Left ventricle myocardium superior (tissue), 1 donor: ENCODE results near the gene IQGAP3. TPM values are rescaled to one million over a fixed set of nuclear protein-coding genes. Genes with fewer than 3 reads are reported as not detected.

Experiments used
- ATAC-seq: fragments of 200-7000 bp; cut with Tn5 transposase; one replicate; pipeline ENCODE4 v1.9.1; 2020; ENCODE audit warnings: mild to moderate bottlenecking, moderate library complexity
- DNase-seq: peaks from one replicate; pipeline ENCODE4 v3.0.0-alpha.2; 2020
- intact Hi-C: fragments of 100-400 bp; cut with micrococcal nuclease; formaldehyde crosslinking; loops from one replicate; pipeline ENCODE4 v1.11.0; 2022
- total RNA-seq: library from RNA; stranded (reverse); fragmentation: NEBNext Ultra II Directional; extraction: Animal tissue kit (Norgen Biotek cat#: 25700); gene quantifications from one replicate; pipeline ENCODE4 v1.2.1, GENCODE V29; 2021
- donor health status: DM: no; HTN: yes; CAD: no; lungs with severe emphysema.

Gene IQGAP3
- total RNA-seq, 1 donor from 2014 or later = 0.42 TPM

DNA sequence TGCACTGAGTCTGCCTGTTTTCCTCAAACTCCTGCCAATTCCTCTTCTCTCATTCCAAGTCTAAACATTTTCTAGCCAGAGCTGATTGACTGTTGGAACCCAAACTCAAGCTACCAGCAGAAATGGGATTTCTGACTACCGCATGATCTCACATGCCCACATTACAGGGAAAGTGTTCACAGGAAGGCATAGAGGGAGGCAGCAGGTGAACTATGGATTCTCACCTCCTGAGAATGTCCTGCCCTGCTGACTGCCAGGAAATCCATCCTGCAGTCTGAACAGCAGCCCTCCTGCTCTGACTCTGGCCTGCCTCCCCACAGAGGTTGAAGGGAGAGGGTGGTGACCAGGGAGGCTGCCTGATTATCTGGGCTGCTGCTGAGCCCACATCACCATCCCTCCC lies 22.5 kb downstream of the IQGAP3 start:
- no peak for ATAC-seq
- no peak for DNase-seq
- intact Hi-C loops = no loop called here

DNA sequence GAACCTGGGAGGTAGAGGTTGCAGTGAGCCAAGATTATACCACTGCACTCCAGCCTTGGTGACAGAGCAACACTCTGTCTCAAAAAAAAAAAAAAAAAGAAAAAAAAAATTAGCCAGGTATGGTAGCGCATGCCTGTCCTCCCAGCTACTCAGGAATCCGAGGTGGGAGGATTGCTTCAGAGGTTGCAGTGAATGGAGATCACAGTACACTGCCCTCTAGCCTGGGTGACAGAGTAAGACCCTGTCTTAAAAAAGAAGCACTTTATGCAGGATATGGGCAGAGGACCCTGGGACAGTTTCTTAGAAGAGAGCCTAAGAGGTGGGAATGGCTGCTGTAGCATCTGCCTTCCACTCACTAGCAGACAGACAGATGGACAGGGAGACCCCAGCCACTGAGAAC lies 23.0 kb downstream of the IQGAP3 start:
- intact Hi-C loops = no loop called here
- no peak for DNase-seq
- ATAC-seq = peak; percentile 15

DNA sequence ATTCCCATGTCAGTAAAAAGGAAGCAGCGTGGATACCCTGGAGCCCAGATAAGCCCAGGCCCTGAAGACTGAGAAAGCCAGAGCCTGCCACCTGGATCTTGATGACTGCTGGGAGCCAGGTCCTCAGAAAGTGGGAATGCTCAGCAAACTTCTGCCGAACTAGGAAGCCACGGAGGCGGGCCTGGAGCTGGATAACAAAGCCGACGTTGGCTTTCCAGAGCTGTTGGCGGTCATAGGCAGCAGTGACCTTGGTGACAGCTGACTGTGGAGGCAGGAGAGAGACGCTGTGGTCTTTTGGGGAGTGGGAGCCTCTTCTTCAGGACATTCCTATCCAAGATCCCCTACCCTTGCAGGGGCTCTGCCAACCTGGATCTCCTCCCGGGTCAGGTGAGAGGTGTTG lies 24.4 kb downstream of the IQGAP3 start:
- intact Hi-C loops = no loop called here
- ATAC-seq (no peak), DNase-seq (no peak)

DNA sequence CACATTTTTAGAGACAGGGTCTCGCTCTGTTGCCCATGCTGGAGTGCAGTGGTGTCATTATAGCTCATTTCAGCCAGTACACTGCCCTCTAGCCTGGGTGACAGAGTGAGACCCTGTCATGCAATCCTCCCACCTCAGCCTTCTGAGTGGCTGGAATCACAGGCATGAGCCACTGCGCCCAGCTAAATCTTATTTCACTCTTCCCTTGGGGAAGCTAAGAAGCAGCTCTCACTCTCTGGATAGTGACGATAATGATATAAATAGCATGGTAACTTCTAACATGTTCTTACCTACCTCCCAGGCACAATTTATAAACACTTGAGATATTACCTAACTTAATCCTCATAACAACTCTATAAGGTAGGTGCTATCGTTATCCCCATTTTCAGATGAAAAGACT lies 24.9 kb downstream of the IQGAP3 start:
- intact Hi-C loops = no loop called here
- DNase-seq = no peak
- no peak for ATAC-seq

DNA sequence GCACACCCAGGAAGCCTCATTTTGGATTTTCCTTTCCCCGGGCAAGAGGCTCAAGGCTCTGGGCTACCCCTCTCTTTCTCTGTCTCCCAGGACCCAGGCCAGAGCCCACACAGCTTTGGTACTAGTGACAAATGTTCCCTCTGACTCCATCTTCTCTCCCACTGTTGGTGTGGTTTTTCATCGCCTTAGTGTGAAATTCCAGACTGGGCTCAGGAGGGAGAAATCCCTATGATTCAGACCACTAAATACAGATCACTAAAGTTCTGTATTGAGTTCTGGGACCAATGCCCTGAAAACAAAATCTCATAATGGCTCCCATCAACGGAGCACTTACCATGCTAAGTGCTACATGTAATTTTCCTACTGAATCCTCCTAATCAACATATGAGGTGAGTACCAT lies 26.1 kb downstream of the IQGAP3 start:
- intact Hi-C loops = no loop called here
- DNase-seq (no peak), ATAC-seq (no peak)

DNA sequence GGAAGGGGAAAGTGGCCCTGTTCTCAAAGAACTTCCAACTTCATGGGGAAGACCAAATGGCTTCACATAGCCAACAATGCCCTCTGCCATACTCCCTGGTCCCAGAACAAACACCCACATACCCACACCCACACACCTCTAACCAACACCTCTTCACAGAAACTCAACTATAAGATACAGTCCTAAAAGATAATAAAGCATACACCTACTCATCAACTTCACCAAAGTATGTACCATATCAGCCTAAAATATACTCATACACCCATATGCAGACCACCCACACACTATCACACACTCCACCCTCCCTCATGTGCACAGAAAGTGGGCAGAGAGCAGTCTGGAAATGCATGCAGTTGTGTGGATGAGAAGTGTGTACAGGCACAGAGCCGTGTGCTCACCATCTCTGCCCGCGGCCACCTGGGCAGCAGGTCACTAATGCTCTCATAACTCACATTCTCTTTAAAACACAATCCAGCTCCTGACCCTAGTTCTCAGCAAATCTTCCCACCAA lies 27.7 kb downstream of the IQGAP3 start:
- ATAC-seq = no peak
- intact Hi-C loops = no loop called here
- no peak for DNase-seq

DNA sequence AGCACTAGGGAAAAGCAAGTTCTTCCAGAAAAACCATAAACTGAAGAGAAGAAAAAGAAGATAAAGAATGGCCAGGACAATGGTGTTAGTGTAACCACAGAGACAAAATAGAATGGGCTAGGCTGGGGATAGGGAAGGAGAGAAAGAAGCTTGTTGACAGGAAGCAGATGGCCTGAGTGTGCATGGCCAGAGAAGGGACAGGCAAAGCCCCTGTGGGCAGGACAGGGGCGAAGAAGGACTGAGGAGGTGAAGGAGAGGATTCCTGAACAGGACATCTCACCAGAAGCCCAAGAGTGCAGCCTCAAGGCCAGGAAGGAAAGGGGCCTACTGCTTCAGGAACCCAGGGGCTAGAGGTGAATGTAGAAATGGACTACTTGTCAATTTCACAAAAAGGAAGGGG lies 29.3 kb downstream of the IQGAP3 start:
- ATAC-seq (no peak), DNase-seq (no peak)
- intact Hi-C loops = no loop called here

DNA sequence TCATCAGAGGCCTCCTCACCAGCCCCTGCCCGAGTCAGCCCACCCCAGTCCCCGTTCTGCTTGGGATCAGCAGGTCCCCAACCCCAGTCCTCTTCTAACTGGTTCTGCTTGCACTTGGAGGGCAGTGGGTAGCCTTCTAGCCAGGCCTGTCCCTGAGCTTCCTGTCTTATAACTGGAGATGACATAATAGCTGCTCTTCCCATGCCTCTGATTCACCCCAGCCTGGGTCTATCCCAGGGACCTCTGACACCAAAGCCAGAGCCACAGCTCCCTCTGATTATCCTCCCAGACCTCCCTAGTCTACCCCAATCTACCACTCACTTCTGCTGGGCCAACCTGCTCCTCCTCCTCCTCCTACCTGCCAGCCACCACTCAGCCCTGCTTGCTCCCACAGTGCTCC lies 31.4 kb downstream of the IQGAP3 start:
- no peak for DNase-seq
- ATAC-seq = peak; percentile 35
- intact Hi-C loops = no loop called here

DNA sequence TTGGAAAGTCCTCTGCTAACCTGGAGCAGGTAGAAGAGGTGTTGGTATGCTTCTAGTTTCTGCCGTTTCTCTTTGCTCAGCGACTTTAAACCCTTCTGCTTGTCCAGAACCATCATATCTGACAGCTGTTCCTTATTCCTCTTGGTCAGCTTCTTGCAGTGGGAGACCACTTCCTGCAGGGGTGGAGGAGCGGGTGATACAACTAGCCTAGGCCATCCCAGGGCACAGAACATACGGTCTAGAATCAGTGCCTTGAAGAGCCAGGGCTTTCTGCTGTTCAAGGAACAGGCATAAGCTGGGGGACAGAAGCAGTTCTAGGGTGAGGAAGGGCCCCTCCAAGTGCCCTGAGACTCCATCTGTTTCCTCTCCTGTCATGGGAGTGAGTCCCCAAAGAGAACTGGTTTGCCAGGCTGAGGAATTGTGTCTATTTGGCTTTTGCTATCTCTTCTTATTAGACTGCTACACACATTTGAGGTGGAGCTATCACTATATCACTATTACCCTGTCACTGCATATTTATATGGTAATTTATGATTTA lies 32.5 kb downstream of the IQGAP3 start:
- DNase-seq (no peak), ATAC-seq (peak; percentile 27)
- intact Hi-C loops = no loop called here

DNA sequence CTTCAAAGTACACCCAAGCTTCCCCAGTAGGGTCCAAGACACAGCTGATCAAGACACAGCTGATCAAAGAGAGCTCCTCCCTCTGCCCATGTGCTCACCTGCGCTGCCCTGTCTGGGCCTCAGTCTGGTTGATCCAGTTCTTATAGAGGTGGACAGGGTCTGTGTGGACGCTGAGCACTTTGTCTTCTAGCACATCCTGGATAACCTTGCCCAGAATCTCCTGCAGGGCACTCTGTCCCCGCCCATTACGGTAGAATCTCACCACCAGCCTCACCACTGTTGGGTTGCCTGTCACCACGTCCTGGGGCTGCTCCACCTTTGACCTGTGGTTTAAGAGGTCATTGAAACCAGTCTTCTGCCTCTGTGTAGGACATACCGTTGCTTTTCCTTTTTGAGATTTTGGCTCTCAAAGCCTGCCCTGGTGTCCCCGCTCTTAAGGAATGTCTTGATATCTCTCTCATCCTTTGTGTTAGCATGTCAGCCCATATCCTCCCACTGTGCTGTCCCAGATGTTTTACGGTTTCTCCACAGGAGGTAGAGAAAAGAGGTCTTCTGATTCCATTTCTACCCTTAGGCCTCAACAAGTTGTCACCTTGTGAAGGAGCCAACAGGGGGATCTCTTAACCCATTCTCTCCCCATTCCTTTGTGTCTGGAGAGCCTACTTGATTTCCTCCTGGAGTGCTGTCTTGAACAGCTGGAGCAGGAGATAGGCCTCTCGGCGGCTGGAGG lies 33.5 kb downstream of the IQGAP3 start:
- DNase-seq (no peak), ATAC-seq (no peak)
- intact Hi-C loops = no loop called here

DNA sequence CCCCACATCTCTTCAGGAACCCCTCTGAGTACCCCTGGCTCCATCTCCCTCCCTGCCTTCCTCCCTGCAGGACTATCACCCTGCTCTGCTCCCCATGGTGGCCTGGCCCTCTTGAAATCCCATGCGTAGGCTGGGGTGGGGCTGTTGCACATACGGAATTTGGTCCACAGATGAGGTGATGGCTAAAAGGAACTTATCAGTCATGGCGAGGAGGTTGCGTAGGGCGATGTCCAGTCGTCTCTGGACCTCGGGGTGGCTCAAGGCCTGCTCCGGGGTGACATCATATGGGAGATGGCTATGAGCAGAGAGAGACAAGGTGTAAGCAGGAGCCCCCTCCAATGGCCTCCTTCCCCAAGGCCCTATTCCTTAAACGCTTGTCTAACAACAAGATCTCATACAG lies 35.3 kb downstream of the IQGAP3 start:
- no peak for DNase-seq
- ATAC-seq = no peak
- intact Hi-C loops = no loop called here

DNA sequence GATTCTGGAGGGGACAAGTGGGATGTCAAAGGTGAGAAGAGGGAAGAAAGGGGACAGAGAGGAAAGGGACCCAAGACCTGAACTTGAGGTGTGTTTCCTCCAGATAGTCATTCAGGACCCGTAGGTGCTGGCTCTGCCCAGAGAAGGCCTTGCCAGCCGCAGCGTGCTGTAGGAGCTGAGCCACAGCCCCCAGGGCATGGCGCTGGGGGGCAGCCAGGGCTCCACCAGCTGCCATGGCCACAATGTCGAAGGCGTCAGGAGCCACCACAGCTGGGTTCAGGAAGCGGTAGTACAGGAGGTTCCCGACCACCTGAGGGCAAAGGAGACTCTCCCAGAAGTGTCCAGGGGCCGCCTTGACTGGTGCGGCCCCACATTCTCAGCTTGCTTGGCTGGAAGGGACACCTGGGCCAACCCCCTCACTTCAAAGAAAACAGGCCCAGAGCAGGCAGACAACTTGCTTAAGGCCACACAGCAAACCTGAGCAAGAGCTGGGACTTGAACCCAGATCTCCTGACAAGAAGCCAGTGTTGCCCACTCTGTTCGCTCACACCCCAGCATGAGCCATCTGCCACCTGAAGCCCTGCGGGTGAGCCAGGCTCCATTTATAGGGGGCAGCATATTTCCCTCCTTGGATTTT lies 37.8 kb downstream of the IQGAP3 start:
- DNase-seq (no peak), ATAC-seq (no peak)
- intact Hi-C loops = no loop called here

DNA sequence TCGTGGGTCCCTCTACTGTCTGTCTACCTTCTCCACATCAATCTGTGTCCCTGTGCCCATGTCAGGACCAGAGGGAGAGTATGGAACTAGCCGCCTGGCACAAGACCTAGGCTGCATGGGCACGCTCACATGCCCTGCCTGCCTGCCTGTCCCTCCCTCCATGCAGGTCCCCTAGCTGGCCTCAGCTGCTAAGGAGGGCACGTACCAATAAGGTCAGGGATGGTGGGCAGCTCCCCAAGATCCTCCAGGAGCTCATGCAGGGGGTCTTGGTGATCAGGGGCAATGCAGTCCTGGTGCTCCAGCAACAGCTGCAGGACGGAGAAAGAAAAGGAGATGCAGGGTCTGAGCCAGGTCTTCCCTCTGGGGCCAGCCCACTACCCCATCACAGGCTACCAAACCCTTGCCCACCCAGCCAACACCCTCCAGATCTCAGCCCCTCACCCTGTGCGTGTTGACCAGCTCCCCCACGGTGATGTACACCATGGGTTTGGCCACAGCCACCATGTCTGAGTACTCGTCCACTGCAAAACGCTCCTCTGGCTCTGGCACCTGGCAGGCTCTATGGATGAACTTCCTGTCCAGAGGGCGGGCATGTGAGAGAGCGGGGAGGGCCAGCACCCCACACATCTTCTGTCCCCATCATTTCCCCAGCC lies 38.7 kb downstream of the IQGAP3 start:
- intact Hi-C loops = no loop called here
- DNase-seq (no peak), ATAC-seq (no peak)

DNA sequence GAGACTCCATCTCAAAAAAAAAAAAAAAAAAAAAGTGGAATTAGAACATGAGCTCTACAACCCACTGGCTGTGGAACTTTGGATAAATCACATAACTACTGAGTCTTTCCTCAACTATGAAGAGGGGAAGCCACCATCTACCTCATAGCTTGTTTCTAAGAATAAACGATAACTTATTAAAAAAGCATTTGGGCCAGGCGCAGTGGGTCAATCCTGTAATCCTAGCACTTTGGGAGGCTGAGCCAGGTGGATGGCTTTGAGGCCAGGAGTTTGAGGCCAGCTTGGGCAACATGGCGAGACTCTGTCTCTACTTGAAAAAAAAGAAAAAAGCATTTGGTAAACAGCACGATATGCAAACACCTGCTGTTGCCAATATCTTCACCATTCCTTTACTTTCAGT lies 40.0 kb downstream of the IQGAP3 start:
- ATAC-seq (no peak), DNase-seq (no peak)
- intact Hi-C loops = no loop called here

DNA sequence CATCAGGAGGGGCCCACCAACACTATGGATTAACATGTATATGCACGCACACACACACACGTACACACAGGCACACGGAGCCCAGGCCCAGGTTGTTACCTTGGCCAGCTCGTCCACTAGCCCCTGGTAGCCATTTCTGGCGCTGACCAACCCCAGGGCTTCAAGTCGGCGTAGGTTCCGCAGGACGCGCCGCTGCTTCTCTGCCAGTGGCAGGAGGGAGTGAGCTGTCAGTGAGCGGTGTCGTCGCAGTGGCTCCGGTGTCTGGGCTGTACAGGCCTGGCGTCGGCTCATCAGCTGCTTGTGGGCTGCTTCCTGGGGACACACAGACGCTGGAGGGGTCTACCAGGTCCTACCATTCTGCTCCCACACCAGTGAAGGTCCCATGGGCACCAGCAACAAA lies 42.4 kb downstream of the IQGAP3 start:
- no peak for ATAC-seq
- DNase-seq = no peak
- intact Hi-C loops = no loop called here

DNA sequence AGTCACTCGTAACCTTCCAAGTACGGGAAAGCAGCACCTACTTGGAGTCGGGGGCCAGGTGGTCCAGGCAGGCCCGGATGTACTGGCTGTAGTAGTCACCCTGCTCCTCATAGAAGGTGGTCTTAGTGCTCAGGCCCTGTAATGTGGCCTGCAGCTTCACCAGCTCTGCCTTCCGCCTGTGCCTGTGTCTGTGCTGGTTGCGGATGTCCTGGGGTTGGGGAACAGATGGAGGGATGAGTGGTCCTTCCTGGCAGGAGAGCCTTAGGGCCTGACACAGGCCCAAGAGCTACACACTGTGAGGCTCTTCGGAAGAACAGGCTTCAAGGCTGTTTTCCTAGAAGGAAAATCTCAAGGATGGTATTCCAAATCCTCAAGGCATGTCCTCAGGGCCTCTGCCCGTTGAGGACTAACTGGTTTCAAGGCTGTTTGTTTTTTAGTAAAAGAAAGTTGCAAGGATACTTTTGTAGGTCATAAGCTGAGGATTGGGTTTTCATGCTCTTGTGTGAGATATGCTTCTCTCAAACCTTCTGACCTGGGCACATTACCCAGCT lies 43.4 kb downstream of the IQGAP3 start:
- intact Hi-C loops = no loop called here

DNA sequence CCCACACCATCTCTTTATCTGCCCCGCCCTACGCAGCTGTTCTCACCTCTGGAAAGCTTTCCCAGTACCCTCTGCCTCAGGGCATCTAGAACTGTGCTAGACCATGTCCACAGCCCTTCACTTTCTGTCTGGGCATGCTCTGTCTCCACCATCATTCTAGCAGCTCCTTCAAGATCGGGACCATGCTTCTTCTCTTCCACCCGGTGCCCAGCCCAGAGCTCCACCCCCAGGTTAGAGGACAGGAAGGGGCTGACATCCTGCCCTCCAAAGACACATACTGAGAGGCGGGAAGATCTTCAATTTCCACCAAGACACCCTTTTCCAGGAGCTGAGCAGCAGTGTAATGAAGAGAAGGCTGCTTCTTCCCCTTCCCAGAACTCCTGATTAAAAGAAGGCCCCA lies 44.1 kb downstream of the IQGAP3 start:
- ATAC-seq = no peak
- intact Hi-C loops = no loop called here
- no peak for DNase-seq

More for the DNA sequence above, 43.4 kb downstream of the IQGAP3 start:
- no peak for ATAC-seq
- DNase-seq = no peak

DNA sequence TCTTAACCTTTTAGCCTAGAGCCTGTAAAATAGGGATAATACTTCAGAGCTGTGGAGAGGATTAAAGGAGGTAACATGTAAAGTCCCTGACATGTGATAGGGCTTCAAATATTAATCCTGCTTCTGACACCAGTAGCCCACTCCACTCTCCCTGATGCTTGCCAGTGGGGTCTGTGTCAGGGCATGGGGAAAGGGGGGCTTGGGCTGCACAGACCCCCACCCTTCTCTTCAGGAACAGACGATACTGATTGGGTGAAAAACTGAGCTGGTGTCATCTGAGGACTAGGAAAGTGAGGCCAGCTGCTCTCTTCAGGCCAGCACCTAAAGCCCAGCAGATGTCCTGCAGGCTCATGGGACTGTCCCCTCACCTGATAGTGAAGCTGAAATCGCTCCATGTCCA lies 44.8 kb downstream of the IQGAP3 start:
- no peak for DNase-seq
- ATAC-seq = no peak
- intact Hi-C loops = no loop called here

DNA sequence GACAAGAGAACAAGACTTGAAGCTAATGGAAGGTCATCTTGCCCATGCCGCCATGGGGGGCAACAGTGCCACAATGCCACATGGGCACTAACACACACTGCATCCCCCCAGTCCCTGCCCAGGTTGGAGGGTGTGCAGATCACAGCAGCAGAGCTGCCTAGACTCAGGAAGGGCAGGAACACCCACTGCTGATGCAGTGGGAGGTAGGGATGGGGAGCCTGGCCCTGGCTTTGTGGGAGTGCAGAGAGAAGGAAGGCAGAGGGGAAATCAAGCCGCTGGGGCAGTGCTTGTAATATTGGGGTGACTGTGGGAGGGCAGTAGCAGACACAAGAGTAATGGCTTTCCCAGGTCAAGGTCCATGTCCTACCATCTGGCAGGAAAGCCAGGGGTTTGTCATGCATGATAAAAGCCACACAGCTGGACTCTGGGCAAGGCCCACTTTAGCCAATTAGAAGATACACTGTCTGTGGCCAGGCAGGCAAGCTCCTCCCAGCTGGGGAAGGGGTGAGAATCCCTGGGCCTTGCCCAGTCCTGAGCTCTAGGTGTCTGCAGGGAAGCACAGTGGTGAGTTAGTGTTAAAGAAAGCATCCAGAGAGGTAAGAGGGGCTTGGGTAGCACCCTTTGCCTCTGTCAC lies 46.4 kb downstream of the IQGAP3 start:
- DNase-seq (no peak), ATAC-seq (no peak)
- intact Hi-C loops = no loop called here

DNA sequence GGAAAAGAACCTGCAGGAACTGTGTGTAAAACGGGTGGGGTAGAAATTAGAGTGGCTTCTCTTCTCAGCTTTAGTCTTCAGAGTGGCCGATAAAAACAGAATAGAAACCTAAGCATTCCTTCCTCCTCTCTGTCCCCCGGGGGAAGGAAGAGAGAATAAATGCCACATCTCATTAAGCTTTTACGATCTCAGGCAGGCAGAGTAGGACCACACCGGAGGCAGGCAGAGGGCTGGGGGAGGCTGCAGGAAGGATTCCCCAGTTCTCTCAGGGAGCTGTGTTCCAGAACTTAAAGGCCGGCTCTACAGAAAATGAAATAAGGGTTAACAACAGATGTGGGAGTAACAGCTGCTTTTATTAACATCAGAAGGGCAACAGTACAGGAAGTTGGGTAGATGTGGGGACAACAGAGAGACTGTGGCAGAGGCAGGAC lies 47.3 kb downstream of the IQGAP3 start:
- DNase-seq = no peak
- peak; percentile 12 for ATAC-seq
- intact Hi-C loops = no loop called here
